Measurements from ENCODE around the gene NEURL1B.

The NEURL1B gene

GRCh38 chr5:172637110-172637580 is 3.9 kb upstream of the NEURL1B start:
- Histone ChIP-seq H3K36me3 (ENCODE audit: insufficient read depth, low read length) (no peaks in the 10 kb centered on the region), H3K4me3 (ENCODE audit: low read length) (no peak overlapping the region), H3K27me3 (ENCODE audit: insufficient read depth, low read length) (peaks cover 18% of the 10 kb centered on the region), H3K4me1 (ENCODE audit: insufficient read depth, low read length) (no peaks in the 10 kb centered on the region; the same call in 1 of the 2 replicates), H3K9ac (ENCODE audit: low read depth, low read length) (no peak overlapping the region), H3K9me3 (ENCODE audit: insufficient read depth, low read depth, low read length) (no peaks in the 10 kb centered on the region), H3K27ac (ENCODE audit: low read depth, low read length) (no peak overlapping the region)
- WGBS = 91% methylated on average over 10 of the region's 10 CpGs

GRCh38 chr5:172637740-172638139 is 3.3 kb upstream of the NEURL1B start:
- 83% methylated on average over 2 of the region's 2 CpGs for WGBS
- peaks cover 24% of the 10 kb centered on the region for H3K27me3 ChIP-seq (ENCODE audit: insufficient read depth, low read length)
- H3K9me3 ChIP-seq (ENCODE audit: insufficient read depth, low read depth, low read length) = no peaks in the 10 kb centered on the region
- no peak overlapping the region for H3K4me3 ChIP-seq (ENCODE audit: low read length)
- no peaks in the 10 kb centered on the region for H3K36me3 ChIP-seq (ENCODE audit: insufficient read depth, low read length)
- no peaks in the 10 kb centered on the region; the same call in 1 of the 2 replicates for H3K4me1 ChIP-seq (ENCODE audit: insufficient read depth, low read length)
- H3K27ac ChIP-seq (ENCODE audit: low read depth, low read length) = no peak overlapping the region
- no peak overlapping the region for H3K9ac ChIP-seq (ENCODE audit: low read depth, low read length)

- WGBS = 87% methylated on average over 3 of the region's 3 CpGs
- H3K27me3 ChIP-seq (ENCODE audit: insufficient read depth, low read length) = peaks cover 24% of the 10 kb centered on the region
- no peaks in the 10 kb centered on the region for H3K36me3 ChIP-seq (ENCODE audit: insufficient read depth, low read length)
- H3K4me3 ChIP-seq (ENCODE audit: low read length) = no peak overlapping the region
- no peak overlapping the region for H3K27ac ChIP-seq (ENCODE audit: low read depth, low read length)
- no peaks in the 10 kb centered on the region; the same call in 1 of the 2 replicates for H3K4me1 ChIP-seq (ENCODE audit: insufficient read depth, low read length)
- no peak overlapping the region for H3K9ac ChIP-seq (ENCODE audit: low read depth, low read length)
- H3K9me3 ChIP-seq (ENCODE audit: insufficient read depth, low read depth, low read length) = no peaks in the 10 kb centered on the region
Observed at GRCh38 chr5:172638209-172638768, 2.8 kb upstream of the NEURL1B start.

GRCh38 chr5:172640139-172640538 is 924 bp upstream of the NEURL1B start:
- no peak overlapping the region for H3K27ac ChIP-seq (ENCODE audit: low read depth, low read length)
- no peak overlapping the region for H3K9ac ChIP-seq (ENCODE audit: low read depth, low read length)
- no peaks in the 10 kb centered on the region for H3K36me3 ChIP-seq (ENCODE audit: insufficient read depth, low read length)
- peak overlapping the region; percentile 63; the same call in 1 of the 2 replicates for H3K4me3 ChIP-seq (ENCODE audit: low read length)
- no peaks in the 10 kb centered on the region for H3K9me3 ChIP-seq (ENCODE audit: insufficient read depth, low read depth, low read length)
- H3K27me3 ChIP-seq (ENCODE audit: insufficient read depth, low read length) = peaks cover 24% of the 10 kb centered on the region
- 78% methylated on average over 5 of the region's 5 CpGs for WGBS
- H3K4me1 ChIP-seq (ENCODE audit: insufficient read depth, low read length) = peaks cover 7% of the 10 kb centered on the region; the same call in 1 of the 2 replicates

- H3K27ac ChIP-seq (ENCODE audit: low read depth, low read length) = no peak overlapping the region
- WGBS = 3% methylated on average over 73 of the region's 73 CpGs
- no peaks in the 10 kb centered on the region for H3K9me3 ChIP-seq (ENCODE audit: insufficient read depth, low read depth, low read length)
- H3K9ac ChIP-seq (ENCODE audit: low read depth, low read length) = peak overlapping the region; percentile 60
- peaks cover 24% of the 10 kb centered on the region for H3K27me3 ChIP-seq (ENCODE audit: insufficient read depth, low read length)
- peaks cover 13% of the 10 kb centered on the region for H3K4me1 ChIP-seq (ENCODE audit: insufficient read depth, low read length)
- H3K36me3 ChIP-seq (ENCODE audit: insufficient read depth, low read length) = no peaks in the 10 kb centered on the region
- H3K4me3 ChIP-seq (ENCODE audit: low read length) = peak overlapping the region; percentile 63
Observed at GRCh38 chr5:172641359-172642050, 442 bp downstream of the NEURL1B start.

GRCh38 chr5:172642051-172642409 is 967 bp downstream of the NEURL1B start:
- H3K4me3 ChIP-seq (ENCODE audit: low read length) = peak overlapping the region; percentile 63
- H3K9ac ChIP-seq (ENCODE audit: low read depth, low read length) = no peak overlapping the region; the same call in 1 of the 2 replicates
- 33% methylated on average over 14 of the region's 14 CpGs for WGBS
- no peak overlapping the region for H3K27ac ChIP-seq (ENCODE audit: low read depth, low read length)
- peaks cover 16% of the 10 kb centered on the region for H3K4me1 ChIP-seq (ENCODE audit: insufficient read depth, low read length)
- peaks cover 24% of the 10 kb centered on the region for H3K27me3 ChIP-seq (ENCODE audit: insufficient read depth, low read length)
- H3K36me3 ChIP-seq (ENCODE audit: insufficient read depth, low read length) = no peaks in the 10 kb centered on the region
- H3K9me3 ChIP-seq (ENCODE audit: insufficient read depth, low read depth, low read length) = no peaks in the 10 kb centered on the region

- Histone ChIP-seq H3K27me3 (ENCODE audit: insufficient read depth, low read length) (peaks cover 24% of the 10 kb centered on the region), H3K27ac (ENCODE audit: low read depth, low read length) (no peak overlapping the region), H3K9me3 (ENCODE audit: insufficient read depth, low read depth, low read length) (no peaks in the 10 kb centered on the region), H3K4me3 (ENCODE audit: low read length) (no peak overlapping the region), H3K36me3 (ENCODE audit: insufficient read depth, low read length) (no peaks in the 10 kb centered on the region), H3K4me1 (ENCODE audit: insufficient read depth, low read length) (peaks cover 16% of the 10 kb centered on the region), H3K9ac (ENCODE audit: low read depth, low read length) (no peak overlapping the region)
- 76% methylated on average over 4 of the region's 4 CpGs for WGBS
Observed at GRCh38 chr5:172642486-172642885, 1.4 kb downstream of the NEURL1B start.

- Histone ChIP-seq H3K27me3 (ENCODE audit: insufficient read depth, low read length) (peaks cover 20% of the 10 kb centered on the region), H3K4me1 (ENCODE audit: insufficient read depth, low read length) (peaks cover 22% of the 10 kb centered on the region)
Observed at GRCh38 chr5:172642926-172643871, 2.1 kb downstream of the NEURL1B start.

GRCh38 chr5:172644266-172644665 is 3.2 kb downstream of the NEURL1B start:
- peaks cover 20% of the 10 kb centered on the region for H3K27me3 ChIP-seq (ENCODE audit: insufficient read depth, low read length)
- H3K27ac ChIP-seq (ENCODE audit: low read depth, low read length) = no peak overlapping the region
- H3K4me1 ChIP-seq (ENCODE audit: insufficient read depth, low read length) = peaks cover 22% of the 10 kb centered on the region
- H3K4me3 ChIP-seq (ENCODE audit: low read length) = no peak overlapping the region
- 77% methylated on average over 6 of the region's 6 CpGs for WGBS
- H3K9ac ChIP-seq (ENCODE audit: low read depth, low read length) = no peak overlapping the region
- no peaks in the 10 kb centered on the region for H3K9me3 ChIP-seq (ENCODE audit: insufficient read depth, low read depth, low read length)
- H3K36me3 ChIP-seq (ENCODE audit: insufficient read depth, low read length) = no peaks in the 10 kb centered on the region

More at GRCh38 chr5:172642926-172643871, 2.1 kb downstream of the NEURL1B start:
- Histone ChIP-seq H3K9ac (ENCODE audit: low read depth, low read length) (no peak overlapping the region), H3K4me3 (ENCODE audit: low read length) (no peak overlapping the region), H3K9me3 (ENCODE audit: insufficient read depth, low read depth, low read length) (no peaks in the 10 kb centered on the region), H3K27ac (ENCODE audit: low read depth, low read length) (no peak overlapping the region), H3K36me3 (ENCODE audit: insufficient read depth, low read length) (no peaks in the 10 kb centered on the region)
- 78% methylated on average over 13 of the region's 16 CpGs for WGBS

GRCh38 chr5:172644711-172645110 is 3.6 kb downstream of the NEURL1B start:
- H3K4me3 ChIP-seq (ENCODE audit: low read length) = no peak overlapping the region
- H3K27ac ChIP-seq (ENCODE audit: low read depth, low read length) = no peak overlapping the region
- H3K4me1 ChIP-seq (ENCODE audit: insufficient read depth, low read length) = peaks cover 22% of the 10 kb centered on the region
- peaks cover 19% of the 10 kb centered on the region for H3K27me3 ChIP-seq (ENCODE audit: insufficient read depth, low read length)
- H3K36me3 ChIP-seq (ENCODE audit: insufficient read depth, low read length) = no peaks in the 10 kb centered on the region
- H3K9ac ChIP-seq (ENCODE audit: low read depth, low read length) = no peak overlapping the region
- WGBS = 72% methylated on average over 7 of the region's 8 CpGs
- H3K9me3 ChIP-seq (ENCODE audit: insufficient read depth, low read depth, low read length) = no peaks in the 10 kb centered on the region

Data from HUES64 (cell line).